Measurements from ENCODE around the gene RMRP.

GRCh38 chr9:35649431-35650340 lies 8.1 kb downstream of the RMRP start:
- TF ChIP-seq FOXK2 (IDR thresholded peaks at IDR 0.05), result no peak
- no peak for TF ChIP-seq TARDBP (IDR thresholded peaks at IDR 0.05)
- TF ChIP-seq FOXA1 (IDR thresholded peaks at IDR 0.05), result no peak
- no peak for TF ChIP-seq L3MBTL2 (conservative IDR thresholded peaks at IDR 0.05)
- no peak for TF ChIP-seq PKNOX1 (IDR thresholded peaks at IDR 0.05)
- TF ChIP-seq CTBP1 (IDR thresholded peaks at IDR 0.05; ENCODE audit: borderline replicate concordance), result no peak
